Measurements from ENCODE around the gene CALML4.
"Not testable (repeated sequence)": the region's sequence is repeated elsewhere in the genome, so short reads cannot be mapped to it uniquely, and the experiment has no call there.

CALML4 gene

GRCh38 chr15:68208136-68208535 lies 3.0 kb upstream of the CALML4 start:
- no peak for DNase-seq

DNA sequence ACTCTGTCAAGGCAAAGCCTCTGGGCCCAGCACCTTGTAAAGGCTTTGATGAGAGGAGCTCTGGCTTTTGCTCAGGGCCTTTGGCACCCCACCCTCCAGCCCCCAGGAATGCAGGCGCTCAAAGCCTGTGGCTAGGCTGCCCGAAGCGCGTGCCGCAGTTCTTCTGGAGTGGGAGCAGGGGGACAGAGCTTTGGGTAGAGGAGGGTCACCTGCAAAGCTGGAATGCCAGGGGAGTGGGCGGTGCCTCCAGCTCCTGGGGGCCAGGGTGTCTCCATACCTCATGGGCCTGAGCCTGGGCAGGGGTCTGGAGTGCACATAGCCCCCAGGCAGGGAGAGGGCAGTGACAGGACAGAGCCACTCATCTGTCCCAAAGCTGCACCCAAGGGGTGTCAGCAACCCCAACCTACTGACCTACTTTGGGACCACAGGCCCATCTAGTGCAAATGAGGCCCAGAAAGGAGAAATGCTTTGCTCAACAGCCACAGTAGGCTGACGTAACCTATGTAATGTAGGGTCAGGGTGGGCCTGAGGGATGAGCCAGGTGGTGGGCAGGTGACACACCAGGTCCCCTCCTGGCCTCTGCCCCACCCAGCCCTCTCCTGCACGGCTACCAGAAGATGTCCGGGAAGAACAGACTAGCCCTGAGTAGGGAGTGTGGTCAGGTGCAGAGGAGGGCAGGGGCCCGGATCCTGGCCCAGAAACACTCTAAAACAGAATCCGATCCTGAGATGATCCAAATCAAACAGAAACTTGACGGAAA lies 2.2 kb upstream of the CALML4 start:
- DNase-seq = no peak

DNA sequence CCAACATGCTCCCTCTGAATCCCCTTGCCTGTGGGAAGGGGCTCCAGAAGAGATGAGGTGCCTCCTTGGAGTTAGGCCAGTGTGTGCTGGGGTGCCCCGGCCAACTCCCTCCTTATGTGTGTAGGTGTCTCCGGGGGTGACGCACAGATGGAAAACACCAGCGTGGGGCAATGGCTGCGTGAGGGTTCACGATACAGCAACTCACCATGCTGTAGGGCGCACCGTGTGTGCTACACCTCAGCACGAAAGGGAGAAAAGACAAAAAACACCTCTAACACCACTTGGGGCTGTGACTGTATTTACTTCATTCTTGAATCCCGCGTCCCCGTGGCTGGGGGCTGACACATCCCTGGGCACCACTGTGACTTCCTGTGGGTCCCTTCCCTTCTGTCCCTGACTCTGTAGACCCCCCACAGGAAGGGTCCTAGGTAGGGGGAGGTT lies 1.6 kb upstream of the CALML4 start:
- no peak for DNase-seq

GRCh38 chr15:68205954-68206539 lies 915 bp upstream of the CALML4 start:
- DNase-seq = no peak

DNA sequence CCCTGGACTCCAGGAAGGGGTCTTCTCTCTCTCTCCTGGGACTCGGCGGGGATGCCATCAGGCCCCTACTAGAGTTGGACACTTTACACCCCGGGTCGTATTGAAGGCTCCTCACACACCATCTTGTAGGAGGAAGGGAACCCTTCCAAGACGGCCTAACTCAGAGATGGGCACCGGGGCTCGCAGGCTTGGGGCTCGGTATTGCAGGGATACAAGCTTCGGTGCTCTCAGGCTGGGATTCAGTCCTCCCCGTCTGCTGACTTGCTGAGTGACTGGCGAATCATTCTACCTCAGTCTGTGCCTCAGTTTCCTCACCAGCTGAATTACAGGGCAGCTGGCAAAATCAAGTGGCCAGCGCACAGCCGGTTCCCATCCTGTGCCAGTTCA lies 419 bp upstream of the CALML4 start:
- no peak for DNase-seq

GRCh38 chr15:68204361-68204760 lies 771 bp downstream of the CALML4 start:
- no peak for DNase-seq

GRCh38 chr15:68203956-68204355 lies 1.2 kb downstream of the CALML4 start:
- DNase-seq = no peak

GRCh38 chr15:68203486-68203885 lies 1.6 kb downstream of the CALML4 start:
- no peak for DNase-seq

GRCh38 chr15:68202994-68203393 lies 2.1 kb downstream of the CALML4 start:
- DNase-seq = not testable (repeated sequence)

- no peak for DNase-seq
Observed at GRCh38 chr15:68201879-68202261, 3.3 kb downstream of the CALML4 start.

GRCh38 chr15:68201153-68201878 lies 3.8 kb downstream of the CALML4 start:
- DNase-seq = no peak

- no peak for DNase-seq
Observed at GRCh38 chr15:68200016-68200861, 4.9 kb downstream of the CALML4 start.

GRCh38 chr15:68199340-68199739 lies 5.8 kb downstream of the CALML4 start:
- no peak for DNase-seq

GRCh38 chr15:68197661-68198437 lies 7.3 kb downstream of the CALML4 start:
- no peak for DNase-seq

DNA sequence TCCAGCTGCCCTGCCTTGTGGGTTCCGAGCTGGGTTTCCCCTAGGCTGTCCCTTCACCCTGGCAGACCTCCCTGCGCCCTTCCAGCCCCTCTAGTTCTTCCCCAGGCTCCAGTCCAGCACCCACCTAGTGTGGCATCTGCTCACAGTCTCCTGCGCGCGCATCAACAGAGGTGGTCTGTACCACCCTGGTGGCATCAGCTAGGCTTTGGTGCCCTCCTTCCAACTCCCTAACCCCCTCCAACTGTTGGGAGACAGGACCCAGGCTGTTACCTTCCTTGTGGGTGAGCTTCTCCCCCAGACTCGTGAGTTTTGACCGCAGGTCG lies 8.0 kb downstream of the CALML4 start:
- DNase-seq = no peak

GRCh38 chr15:68196445-68197169 lies 8.5 kb downstream of the CALML4 start:
- no peak for DNase-seq

GRCh38 chr15:68195336-68196112 lies 9.6 kb downstream of the CALML4 start:
- no peak for DNase-seq

DNA sequence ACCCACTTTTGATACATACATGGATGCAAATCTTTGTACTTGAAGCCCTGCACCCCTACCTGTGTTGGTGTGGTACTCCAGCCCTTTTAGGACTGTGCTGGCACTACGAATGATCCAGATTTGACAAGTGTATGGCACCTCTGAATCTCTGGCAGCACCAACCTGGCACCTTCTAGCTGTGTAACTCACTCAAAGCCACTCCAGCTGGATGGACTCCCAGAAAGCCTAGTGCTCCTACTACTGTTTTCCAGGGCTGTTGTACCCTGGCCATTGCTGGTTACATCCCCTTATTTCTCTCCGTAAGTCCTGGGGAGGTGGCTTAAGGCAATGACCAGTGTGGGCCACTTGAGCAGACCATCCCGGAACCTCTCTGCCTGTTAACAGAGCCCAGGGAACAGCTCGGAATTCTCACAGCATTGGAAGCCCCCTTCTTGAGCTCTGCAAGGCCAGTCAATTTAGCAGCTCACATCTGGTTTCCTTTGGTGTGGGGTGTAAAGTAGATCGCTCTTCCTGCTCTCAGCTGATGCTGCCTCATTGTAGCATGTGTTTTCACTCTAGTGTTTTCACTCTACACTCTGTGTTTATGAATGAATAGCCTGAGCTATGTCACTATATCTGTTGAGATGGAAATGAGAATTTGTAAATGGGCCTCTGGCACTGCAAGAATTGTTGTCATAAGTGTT lies 12.2 kb downstream of the CALML4 start:
- DNase-seq = no peak

DNA sequence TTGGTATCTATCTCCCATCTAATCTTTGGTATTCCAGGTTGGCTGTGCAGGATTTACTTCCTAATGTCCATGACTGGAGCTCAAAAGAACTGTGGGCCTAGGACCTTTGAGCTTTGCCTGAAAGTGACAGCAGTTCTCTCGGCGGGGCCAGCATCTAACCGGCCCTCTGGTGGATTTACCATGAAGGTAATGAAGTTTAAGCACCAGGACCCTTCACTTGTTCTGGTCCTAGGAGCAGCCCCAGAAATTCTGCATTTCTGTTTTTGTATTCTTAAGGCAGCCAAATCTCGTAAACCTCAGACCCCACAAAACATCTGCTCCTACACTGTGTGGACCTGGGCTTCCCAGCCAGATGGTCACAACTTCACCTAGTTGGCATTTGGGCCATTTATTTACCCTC lies 13.0 kb downstream of the CALML4 start:
- DNase-seq = no peak

- no peak for DNase-seq
Observed at GRCh38 chr15:68191555-68191954, 13.6 kb downstream of the CALML4 start.

Data from fibroblast of skin of abdomen (primary cell).